Hepatocyte (in vitro differentiated cells): ENCODE results near the gene PSMD2.

Experiments used
- CTCF ChIP-seq: fragments of 200-600 bp; sonication (generic); IDR thresholded peaks from 2 replicates; pipeline ENCODE4 v1.5.1; 2016; ENCODE audit warnings: antibody characterized with exemption, mild to moderate bottlenecking; ENCODE audit not compliant: poor library complexity
- EZH2 ChIP-seq: fragments of 200-600 bp; sonication (generic); IDR thresholded peaks from 2 replicates; pipeline ENCODE4 v1.6.1; 2016; ENCODE audit warnings: antibody characterized with exemption, mild to moderate bottlenecking, borderline replicate concordance
- EZH2phosphoT487 ChIP-seq: fragments of 200-600 bp; sonication (generic); IDR thresholded peaks from one replicate; pipeline ENCODE4 v1.6.1; 2018; ENCODE audit warnings: antibody characterized with exemption, mild to moderate bottlenecking, low read depth, moderate library complexity; ENCODE audit not compliant: unreplicated experiment, severe bottlenecking

- TF ChIP-seq EZH2 = no peak
- no peak for TF ChIP-seq CTCF
- TF ChIP-seq EZH2phosphoT487 = no peak
Observed at GRCh38 chr3:184295771-184296170, 3.3 kb upstream of the PSMD2 start.
